Neural progenitor cell (in vitro differentiated cells): ENCODE results near the gene RPP14.
"Not testable (repeated sequence)": the region's sequence is repeated elsewhere in the genome, so short reads cannot be mapped to it uniquely, and the experiment has no call there.

Experiments used
- CTCF ChIP-seq: fragments of 200-600 bp; sonication (generic); IDR thresholded peaks from 2 replicates; pipeline ENCODE4 v1.5.1; 2017; ENCODE audit warnings: antibody characterized with exemption, mild to moderate bottlenecking
- EZH2phosphoT487 ChIP-seq: fragments of 200-600 bp; sonication (generic); IDR thresholded peaks from 2 replicates; pipeline ENCODE4 v1.6.1; 2017; ENCODE audit warnings: antibody characterized with exemption

- TF ChIP-seq CTCF, EZH2phosphoT487: not testable (repeated sequence)
These were observed 33.1 kb downstream of the RPP14 start for GRCh38 chr3:58339146-58339545.
